Activated T-cell treated with anti-CD3 and anti-CD28 coated beads, Interleukin-2, amount 50 U/mL, for 1 hour (primary cell): ENCODE results near the gene TEX9.
A peak's percentile ranks its signal among the peaks of the same experiment; 100 is the strongest.

Experiments
- DNase-seq: peaks from one replicate; pipeline ENCODE4 v3.0.0-alpha.2; 2020

The TEX9 gene

DNA sequence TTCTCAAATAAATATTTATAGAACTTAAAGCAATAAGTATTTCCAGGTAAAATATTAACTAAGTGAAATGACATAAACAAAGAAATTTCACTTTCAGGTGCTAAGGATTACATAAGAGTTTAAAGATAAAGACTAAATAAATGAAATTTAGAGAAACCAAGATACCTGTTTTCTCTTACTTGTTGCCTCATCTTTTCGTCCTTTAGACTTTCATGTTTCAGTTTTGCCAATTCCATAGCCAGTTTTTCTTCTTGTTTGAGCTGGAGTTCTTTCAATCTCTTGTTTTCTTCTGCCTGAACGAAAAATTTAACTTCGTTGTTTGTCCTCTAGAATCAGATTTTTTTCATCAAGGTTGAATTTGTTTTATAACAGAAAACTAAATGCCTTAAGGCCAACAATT lies 91.0 kb downstream of the TEX9 start:
- DNase-seq = no peak

DNA sequence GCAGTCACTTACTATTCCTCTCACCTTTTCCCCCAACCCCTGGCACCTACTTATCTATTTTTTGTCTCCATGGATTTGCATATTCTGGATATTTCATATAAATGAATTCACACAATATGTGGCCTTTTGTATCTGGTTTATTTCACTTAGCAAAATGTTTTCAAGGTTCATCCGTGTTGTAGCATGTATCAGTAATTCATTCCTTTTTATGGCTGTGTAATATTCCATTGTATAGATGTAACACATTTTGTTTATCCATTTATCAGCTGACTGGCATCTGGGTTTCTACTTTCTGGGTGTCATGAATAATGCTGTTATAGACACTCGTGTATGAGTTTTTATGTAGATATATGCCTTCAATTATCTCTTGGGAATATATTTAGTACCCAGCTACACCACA lies 93.9 kb downstream of the TEX9 start:
- no peak for DNase-seq

DNA sequence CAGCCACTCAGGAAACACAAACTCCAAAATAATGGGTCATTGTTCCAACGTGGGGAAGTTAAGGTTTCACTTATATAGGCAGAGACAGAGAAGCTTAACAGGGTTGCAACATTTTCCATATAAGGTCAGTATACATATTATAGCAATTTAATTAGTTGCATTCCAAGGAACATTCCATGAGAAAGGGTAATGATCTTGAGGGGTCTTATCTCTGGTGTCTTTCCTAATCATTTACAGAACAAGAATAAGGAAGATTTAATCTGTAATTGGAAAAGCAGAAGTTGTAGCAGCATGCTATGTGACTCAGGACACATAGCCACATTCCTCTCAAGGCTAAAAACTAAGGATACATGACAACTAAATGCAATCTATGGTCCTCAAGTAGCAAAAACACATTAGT lies 94.8 kb downstream of the TEX9 start:
- DNase-seq = no peak

DNA sequence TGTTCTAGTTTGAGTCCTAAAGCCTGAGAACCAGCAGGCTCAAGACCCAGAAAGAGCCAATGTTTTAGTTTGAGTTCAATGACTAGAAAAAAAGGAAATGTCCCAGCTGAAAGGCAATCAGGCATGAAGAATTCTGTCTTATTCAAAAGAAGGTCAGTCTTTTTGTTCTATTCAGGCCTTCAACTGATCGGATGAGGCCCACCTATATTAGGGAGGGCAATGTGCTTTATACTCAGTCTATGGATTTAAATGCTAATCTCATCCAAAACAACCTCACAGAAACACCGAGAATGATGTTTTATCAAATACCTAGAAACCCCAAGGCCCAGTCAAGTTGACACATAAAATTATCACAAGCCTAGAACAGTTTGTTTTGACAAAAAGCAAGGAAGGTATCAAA lies 95.7 kb downstream of the TEX9 start:
- no peak for DNase-seq

GRCh38 chr15:56464893-56465520 lies 99.8 kb downstream of the TEX9 start, which contains the start of gene MNS1:
TSS of gene MNS1 (minus strand) at chr15:56465137. CDS start at chr15:56464972, 165 bp downstream.
- DNase-seq = peak; percentile 58

DNA sequence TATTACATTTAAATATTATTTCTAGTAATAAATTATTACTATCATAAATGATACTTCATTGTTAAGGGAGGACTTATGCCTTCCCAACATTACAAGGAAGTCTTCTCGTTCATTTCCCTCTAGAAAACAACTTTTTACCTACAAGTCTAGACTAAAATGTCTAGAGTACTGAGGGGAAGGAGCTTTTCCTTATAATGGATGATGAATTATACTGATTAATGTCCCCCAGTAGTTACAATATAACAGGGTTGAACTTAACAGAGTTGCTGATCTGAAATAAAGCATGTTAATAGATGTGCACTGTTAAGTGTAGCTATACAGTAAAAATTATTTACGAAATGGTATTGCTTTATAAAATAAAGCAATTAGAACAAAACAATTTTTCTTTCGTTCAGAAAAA lies 102.4 kb downstream of the TEX9 start:
- DNase-seq = no peak

DNA sequence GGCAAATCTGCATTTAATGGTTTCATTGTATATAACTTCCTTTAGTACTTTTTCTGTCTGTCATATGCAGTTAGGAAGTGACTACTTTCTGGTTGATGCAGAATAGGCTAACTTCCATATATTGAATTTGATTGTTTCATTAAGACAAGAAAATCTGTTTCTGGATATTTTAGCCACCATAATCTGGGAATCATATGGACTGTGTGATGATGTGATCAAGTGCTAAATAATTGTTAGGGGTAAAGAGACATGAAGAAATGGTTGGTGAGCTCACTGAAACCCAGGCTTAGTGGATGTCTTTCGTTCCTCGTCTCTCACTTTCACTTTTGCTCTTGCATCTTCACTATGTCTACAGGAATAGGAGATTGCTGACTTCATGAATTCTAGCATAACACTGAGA lies 103.2 kb downstream of the TEX9 start:
- DNase-seq = no peak

- no peak for DNase-seq
Observed at GRCh38 chr15:56469483-56469882, 104.3 kb downstream of the TEX9 start.

GRCh38 chr15:56471440-56472069 lies 106.3 kb downstream of the TEX9 start:
- no peak for DNase-seq

DNA sequence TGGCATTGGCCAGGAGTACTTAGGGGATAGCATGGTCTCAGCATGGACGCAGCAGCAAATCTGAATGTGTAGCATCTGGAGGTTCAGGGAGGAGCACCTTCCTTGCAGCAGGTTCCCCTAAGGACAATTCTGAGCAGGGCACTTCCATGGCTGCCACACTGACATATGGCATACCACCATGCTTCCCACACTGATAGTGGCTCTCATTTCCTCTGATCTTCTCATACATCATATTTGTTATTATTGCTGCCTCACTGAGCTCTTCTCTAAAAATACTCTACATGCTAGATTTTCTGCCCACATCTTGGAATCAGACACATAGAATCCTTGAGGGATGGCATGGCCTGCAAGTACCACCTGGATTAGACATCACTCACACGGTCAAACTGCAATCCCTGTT lies 107.1 kb downstream of the TEX9 start:
- no peak for DNase-seq

GRCh38 chr15:56473017-56473416 lies 107.8 kb downstream of the TEX9 start:
- DNase-seq = no peak

DNA sequence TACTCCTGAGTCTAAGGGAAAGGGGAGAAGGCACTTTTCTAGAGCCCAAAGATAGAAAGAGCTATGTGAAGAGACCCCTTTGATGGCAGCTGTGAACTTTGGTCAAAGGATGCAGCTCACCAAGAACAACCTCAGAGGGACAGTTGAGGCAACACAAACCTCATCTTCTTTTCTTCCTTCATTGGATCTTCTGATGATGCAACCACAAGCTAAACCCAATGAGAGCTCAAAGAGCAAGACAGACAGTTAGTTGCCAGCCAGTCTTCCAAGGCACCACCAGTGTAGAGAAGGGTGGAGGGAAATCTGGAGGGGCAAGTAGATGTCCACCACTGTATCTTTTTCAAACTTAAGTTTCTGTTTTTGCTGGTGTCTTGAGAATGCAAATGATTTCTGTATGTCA lies 110.1 kb downstream of the TEX9 start:
- no peak for DNase-seq
